Embryonic facial prominence (tissue), 1 donor: ENCODE data around the gene SALL3.

ENCODE experiments used
- DNase-seq: peaks from one replicate; pipeline ENCODE4 v3.0.0-alpha.2; 2016; ENCODE audit errors: extremely low spot score

The SALL3 gene

GRCh38 chr18:78980279-78980771 lies 707 bp downstream of the SALL3 start:
- DNase-seq: no peak

- no peak for DNase-seq
These were observed 1.3 kb downstream of the SALL3 start for GRCh38 chr18:78980777-78981380.

GRCh38 chr18:78981394-78981831 lies 1.8 kb downstream of the SALL3 start:
- no peak for DNase-seq

GRCh38 chr18:78981989-78982620 lies 2.5 kb downstream of the SALL3 start:
- no peak for DNase-seq

GRCh38 chr18:78983512-78983911 lies 3.9 kb downstream of the SALL3 start:
- DNase-seq: no peak

- DNase-seq: no peak
These were observed 5.5 kb downstream of the SALL3 start for GRCh38 chr18:78984941-78985784.

- DNase-seq: no peak
These were observed 6.4 kb downstream of the SALL3 start for GRCh38 chr18:78986018-78986481.

GRCh38 chr18:78991446-78991845 lies 11.8 kb downstream of the SALL3 start:
- no peak for DNase-seq

GRCh38 chr18:78992041-78993011 lies 12.7 kb downstream of the SALL3 start:
- DNase-seq: no peak

- no peak for DNase-seq
These were observed 13.7 kb downstream of the SALL3 start for GRCh38 chr18:78993014-78993926.

- DNase-seq: no peak
These were observed 14.4 kb downstream of the SALL3 start for GRCh38 chr18:78994000-78994399.

- no peak for DNase-seq
These were observed 14.9 kb downstream of the SALL3 start for GRCh38 chr18:78994531-78994930.

- no peak for DNase-seq
These were observed 15.5 kb downstream of the SALL3 start for GRCh38 chr18:78994977-78995582.

GRCh38 chr18:78995740-78996395 lies 16.2 kb downstream of the SALL3 start:
- no peak for DNase-seq

- no peak for DNase-seq
These were observed 17.3 kb downstream of the SALL3 start for GRCh38 chr18:78996741-78997490.

GRCh38 chr18:78998371-78999071 lies 18.9 kb downstream of the SALL3 start:
- no peak for DNase-seq

GRCh38 chr18:78999939-79000338 lies 20.3 kb downstream of the SALL3 start:
- no peak for DNase-seq

- DNase-seq: no peak
These were observed 21.4 kb downstream of the SALL3 start for GRCh38 chr18:79000997-79001396.
